GM19455 (cell line): ENCODE data around the gene CRABP2.

Experiments used
- ATAC-seq: cut with Tn5 transposase; IDR thresholded peaks from one replicate; pipeline ENCODE4 v1.9.1; 2021; ENCODE audit not compliant: unreplicated experiment

CRABP2 gene

GRCh38 chr1:156742017-156742416, 36.6 kb upstream of the CRABP2 start:
- no peak for ATAC-seq

DNA sequence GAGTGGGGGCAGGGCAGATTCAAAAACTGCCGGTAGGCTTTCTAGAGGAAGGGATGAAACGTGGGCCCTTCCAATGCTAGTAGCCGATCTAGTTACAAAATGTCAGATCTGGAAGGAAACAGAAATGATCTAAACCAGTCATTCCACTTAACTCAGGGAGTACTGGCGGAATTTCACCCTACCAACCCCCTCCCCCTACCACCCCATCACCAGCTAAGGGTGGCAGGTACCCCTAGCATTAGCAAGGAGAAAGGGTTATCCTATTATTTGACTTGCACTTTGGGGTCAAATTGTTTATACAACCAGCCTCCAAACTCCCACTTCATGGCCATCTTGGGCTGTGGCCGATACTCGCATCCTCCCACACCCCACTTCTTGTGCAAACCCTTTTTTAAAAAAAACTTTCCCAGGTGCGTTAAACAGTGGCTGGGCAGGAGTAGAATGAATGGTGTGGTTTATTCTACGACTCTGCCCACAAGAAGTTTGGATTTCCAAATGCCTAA, 36.1 kb upstream of the CRABP2 start:
- no peak for ATAC-seq

GRCh38 chr1:156740741-156741480, 35.5 kb upstream of the CRABP2 start, which contains the start of gene MRPL24:
TSS of gene MRPL24 (minus strand) at chr1:156741088. CDS start at chr1:156738704, 2,384 bp downstream.
- peak; percentile 76 for ATAC-seq

GRCh38 chr1:156740237-156740740, 34.9 kb upstream of the CRABP2 start:
- peak; percentile 5 for ATAC-seq

- ATAC-seq, result no peak
These were observed 33.5 kb upstream of the CRABP2 start for GRCh38 chr1:156738916-156739315.

DNA sequence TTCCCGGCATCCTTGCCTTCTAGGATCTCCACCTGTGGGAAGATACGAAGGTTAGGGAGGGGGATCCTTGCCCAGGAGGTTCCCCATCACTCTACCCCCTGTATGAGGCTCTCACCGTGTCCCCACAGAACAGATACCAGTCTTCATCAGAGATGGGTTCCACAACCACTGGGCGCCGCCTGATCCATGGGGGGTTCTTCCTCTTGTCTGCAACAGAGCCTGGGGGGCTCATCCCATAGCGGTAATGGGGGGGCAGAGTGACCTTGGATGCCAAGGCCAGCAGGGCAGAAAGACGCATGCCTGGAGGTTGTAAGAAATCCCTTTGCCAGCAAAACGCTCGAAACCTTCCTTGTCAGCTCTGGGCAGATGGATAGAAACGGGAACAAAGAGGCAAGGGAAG, 33.0 kb upstream of the CRABP2 start:
- ATAC-seq, result no peak

- no peak for ATAC-seq
These were observed 28.7 kb upstream of the CRABP2 start for GRCh38 chr1:156733989-156734584.

DNA sequence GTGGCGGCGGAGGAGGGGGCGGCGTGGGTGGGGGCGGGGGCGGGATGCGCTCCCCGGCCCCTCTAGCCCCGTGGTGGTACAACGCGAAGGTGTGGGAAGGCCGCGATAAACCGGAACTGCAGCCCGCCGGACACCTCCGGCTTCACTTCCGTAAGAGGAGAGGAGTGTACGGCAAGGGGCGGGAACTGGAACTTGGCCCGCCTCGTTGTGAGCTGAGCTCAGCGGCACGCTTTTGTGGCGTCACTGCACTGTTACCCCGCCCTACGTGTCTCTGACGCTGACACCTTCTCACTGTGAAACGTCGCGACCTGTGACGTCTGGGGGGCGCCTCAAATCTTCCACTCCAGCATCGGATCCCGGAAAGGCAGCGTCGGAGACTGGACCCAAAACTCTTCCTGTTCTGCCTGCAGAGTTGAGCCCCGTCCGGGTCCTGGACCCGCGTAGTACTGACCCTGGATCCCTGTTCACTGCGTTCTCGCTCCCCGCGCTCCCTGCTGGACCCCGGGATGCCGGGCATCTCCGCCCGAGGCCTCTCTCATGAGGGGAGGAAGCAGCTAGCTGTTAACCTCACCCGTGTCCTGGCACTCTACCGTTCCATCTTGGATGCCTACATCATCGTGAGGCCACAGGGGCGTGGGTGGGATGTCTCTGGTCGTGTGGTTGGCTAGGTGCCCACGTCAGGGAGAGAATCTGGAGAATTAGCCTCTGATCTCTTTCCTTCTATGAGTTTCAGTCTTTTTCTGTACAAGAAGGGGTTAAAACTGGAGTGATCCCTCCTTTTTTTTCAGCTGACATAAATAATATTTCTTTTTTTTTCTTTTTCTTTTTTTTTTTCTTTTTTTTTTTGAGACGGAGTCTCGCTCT, 23.4 kb upstream of the CRABP2 start, which contains the start of gene ISG20L2:
Gene ISG20L2 (minus strand): TSS at position 168 of the 864 bp plus-strand sequence. CDS start 1,114 bp downstream, outside the sequence.
- peak; percentile 85 for ATAC-seq

DNA sequence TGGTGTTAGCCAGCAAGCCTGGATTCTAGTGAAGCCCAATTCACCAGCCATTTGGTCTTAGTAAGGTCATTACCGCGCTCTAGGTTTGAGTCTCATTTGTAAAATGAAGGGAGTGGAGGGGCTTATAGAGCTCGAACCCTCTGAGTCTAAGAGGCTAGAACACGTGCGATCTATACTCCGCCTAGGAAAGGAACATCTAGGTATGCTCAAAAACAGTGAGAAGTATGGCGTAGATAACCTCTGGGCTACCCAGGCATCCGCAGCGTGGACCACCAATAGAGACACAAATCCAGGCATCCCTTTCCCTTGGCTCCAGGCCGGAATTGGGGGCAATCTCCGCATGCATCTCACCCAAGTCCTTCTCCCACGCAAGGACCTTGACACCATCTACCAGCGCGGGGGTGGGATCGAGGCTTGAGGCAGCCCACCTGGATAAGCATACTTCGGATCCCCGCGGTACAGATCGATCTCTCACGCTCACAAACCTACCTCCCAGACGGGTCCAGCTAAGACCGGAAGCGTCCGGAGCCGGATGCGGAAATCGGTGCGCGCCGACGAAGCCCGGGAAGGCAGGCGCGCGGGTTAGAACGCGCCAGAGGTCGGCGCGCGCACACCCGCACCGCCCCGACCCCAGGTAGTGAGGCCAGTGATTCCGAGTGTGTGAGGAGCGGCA, 22.7 kb upstream of the CRABP2 start, which contains the start of gene METTL25B:
Gene METTL25B (plus strand): TSS at position 544 of the 673 bp plus-strand sequence. CDS start 636 bp downstream, outside the sequence.
- peak; percentile 59 for ATAC-seq

DNA sequence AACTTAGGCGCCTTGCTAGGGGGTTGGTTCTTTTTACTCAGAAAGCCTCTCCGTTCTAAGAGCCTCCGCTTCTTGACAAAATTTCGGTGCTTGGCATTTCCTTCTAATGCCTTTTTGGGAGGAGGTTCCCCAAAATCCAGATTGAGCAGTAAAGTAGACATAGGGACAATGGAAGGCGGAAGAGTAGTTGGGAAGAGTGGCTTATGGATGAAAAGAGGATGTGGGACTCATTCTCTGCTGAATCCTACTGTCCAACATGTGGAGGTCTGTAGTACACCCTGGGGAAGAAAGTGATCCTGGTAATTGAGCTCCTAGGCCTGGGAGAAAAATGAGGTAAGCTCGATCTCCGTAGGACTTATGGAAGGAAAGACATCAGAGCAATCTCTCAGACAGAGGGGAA, 22.1 kb upstream of the CRABP2 start:
- ATAC-seq, result no peak

DNA sequence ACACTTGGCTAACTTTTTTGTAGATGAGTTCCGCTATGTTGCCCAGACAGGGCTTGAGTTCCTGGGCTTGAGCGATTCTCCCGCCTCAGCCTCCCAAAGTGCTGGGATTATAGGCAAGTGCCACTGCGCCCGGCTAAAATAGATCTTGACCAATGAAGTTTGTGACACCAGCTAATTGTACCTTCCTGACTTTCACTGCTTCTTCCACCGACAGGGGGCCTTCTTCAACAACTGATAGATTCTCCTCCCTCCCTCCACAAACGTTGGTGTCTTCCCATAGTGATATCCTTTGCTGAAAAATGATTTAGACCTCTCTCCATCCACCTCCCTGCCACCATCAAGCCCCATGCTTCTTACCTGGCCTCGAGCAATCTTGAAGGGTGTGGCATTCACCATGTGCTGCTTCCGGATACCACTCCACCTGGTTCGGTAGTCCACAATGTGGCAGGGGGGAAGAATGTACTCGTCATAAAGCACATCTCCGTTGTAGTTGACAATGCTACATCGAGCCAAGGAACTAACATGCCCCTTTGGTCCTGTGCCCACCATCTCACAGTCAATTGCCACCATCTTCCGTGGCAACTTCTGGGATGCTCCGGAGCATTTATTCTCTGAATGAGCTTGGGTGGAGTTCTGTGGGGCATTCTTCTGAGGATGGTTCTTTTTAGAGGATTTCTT, 21.3 kb upstream of the CRABP2 start:
- no peak for ATAC-seq

- ATAC-seq, result no peak
These were observed 20.4 kb upstream of the CRABP2 start for GRCh38 chr1:156725683-156726280.

DNA sequence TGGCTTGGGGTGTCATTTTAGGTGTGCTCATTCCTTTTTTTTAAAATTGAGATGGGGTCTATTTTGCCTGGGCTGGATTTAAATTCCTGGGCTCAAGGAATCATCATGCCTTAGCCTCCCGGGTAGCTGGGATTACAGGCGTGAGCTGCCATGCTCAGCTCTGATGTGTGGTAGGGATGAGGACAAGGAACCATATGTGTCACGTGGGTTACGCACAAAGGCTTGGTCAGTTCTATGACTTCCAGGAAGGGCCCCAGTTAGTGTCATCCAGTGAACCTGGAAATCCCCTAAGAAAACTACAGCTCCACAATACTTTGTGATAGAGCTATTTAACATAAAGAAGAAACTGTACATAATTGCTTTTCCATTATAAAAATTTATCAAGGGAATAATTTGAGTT, 16.2 kb upstream of the CRABP2 start:
- ATAC-seq, result no peak

- no peak for ATAC-seq
These were observed 15.7 kb upstream of the CRABP2 start for GRCh38 chr1:156721131-156721530.

DNA sequence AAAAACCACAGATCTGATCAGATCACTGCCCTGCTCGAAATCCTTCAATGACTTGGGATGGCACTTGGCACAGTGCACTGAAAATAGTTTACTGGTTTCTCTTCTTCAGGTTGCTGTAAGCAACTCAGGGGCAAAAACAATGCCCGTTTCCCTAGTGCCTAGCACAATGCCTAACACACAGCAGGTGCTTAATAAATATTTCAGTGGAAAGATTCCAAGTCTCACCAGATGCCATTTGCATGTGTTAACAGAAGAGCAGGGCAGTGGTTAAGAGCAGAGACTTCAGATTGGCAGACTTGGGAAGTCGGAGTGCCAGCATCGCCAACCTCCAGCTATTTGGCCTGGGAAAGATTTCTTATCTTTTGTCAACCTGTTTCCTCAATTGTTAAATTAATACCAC, 12.0 kb upstream of the CRABP2 start:
- ATAC-seq, result no peak

DNA sequence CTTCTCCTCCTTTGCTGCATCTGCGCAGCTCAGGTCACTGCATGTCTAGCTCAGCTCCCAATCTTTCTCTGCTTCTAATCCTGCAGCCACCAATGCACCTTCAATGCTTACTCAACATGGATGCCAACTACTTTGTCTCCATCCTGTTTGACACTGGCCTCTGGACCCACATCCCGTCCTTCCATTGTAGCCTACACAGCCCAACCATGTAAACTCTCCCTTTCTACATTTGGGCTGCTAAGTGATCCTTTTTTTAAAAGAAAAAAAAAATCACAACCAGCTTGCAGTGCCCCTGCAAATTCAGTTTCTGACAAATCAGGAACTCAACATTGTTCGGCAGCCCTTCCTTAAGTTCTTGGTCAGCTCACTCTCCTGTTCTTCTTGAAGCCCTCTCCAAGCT, 9.4 kb upstream of the CRABP2 start:
- no peak for ATAC-seq

GRCh38 chr1:156712626-156713025, 7.2 kb upstream of the CRABP2 start:
- ATAC-seq, result no peak

DNA sequence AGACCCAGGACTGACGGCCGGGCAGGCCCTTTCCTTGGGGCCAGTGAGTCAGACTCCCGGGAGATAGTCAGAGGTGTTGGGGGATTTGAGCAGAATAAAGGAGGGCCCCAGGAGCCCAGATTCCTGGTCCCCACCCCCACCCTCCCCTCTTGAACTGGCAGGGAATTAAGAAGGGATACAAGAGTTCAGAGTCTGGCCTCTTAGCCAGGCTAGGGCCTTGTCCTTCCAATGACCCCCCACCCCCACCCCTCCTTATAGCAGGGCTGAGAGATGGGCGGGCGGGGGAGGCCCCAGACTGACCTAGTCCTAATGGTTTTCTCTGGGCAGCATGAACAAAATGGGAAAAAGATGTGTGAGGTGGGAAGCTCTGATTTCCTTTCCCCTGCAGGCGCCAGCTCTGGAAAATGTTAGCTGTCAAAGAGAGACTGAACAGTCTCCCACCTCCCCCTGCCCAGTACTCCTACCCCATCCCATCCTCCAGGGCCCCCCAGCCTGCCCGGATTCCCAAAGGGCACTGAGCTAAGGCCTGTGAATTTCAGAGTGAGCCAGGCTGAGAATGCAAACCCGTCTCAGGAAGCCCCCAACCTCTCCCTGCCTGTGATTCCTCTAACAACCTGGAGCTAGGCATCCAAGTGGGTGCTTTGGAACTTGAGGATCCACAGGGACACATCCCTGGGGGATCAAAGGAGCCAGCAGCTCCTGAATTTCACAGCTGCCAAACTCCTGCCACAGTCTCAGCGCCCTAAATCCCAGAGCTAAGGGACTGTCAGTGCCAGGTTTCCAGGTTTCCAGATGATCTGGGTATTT, 5.8 kb upstream of the CRABP2 start:
- ATAC-seq, result no peak
